CD4-positive, alpha-beta T cell treated with Interleukin-17A for 1 hour (primary cell): ENCODE results near the gene SLC66A2.

Experiments used
- DNase-seq: peaks from one replicate; pipeline ENCODE4 v3.0.0-alpha.2; 2020

The SLC66A2 gene

GRCh38 chr18:79935499-79935898 lies 16.0 kb downstream of the SLC66A2 start:
- DNase-seq, result no peak

GRCh38 chr18:79935098-79935480 lies 16.4 kb downstream of the SLC66A2 start:
- no peak for DNase-seq

GRCh38 chr18:79934311-79935097 lies 16.9 kb downstream of the SLC66A2 start:
- no peak for DNase-seq

DNA sequence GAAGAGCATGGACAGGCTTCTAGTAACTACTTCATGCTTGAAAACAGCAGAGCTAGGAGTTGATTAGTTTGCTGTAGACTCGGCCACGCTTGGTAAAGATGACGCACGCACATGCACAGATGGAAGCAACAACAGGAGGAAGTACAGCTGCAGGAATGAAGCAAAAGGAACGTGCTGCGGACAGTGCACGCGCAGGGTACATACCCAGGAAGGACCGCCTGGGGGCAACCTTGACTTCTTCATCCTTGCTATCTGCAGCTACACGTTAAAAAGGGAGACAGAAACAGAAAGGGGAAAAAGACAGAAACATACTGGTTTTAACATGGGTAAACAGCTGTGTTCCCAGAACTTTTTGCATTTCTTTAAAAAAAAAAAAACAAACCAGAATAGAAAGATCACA lies 17.7 kb downstream of the SLC66A2 start:
- no peak for DNase-seq

DNA sequence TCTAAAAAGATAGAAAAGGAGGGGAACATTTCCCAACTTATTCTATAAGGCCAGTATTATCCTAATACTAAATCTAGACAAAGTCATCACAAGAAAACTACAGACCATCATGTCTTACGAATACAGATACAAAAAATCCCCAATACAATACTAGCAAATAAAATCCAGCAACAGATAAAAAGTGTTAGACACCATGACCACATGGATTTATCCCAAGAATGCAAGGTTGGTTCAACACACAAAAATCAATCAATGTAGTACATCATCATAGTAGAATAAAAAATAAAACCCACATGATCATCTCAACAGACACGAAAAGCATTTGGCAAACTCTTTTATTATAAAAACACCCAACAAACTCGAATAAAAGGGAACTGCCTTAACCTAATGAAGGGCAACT lies 18.5 kb downstream of the SLC66A2 start:
- no peak for DNase-seq

- no peak for DNase-seq
Measured at GRCh38 chr18:79931475-79931874, 20.0 kb downstream of the SLC66A2 start.

- DNase-seq, result no peak
Measured at GRCh38 chr18:79930020-79930642, 21.3 kb downstream of the SLC66A2 start.

DNA sequence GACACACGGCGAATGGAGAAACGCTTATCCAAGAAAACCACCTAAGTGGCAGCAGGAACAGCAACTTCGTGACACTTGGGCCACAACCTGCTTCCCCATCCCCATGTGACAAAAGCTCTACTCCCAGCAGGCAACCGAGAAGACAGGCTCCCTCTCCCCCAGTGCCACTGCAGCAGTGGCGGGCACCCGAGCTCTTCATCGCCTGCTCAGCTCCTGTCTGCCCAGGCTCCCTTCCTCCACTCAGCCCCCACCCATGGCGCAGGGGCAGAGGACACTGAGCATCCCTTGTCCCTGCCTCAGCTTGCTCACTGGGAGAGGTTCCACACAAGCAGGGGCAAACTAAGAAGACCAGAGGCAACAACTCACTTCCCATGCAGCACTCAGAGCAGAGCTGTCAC lies 22.9 kb downstream of the SLC66A2 start:
- DNase-seq, result no peak

- no peak for DNase-seq
Measured at GRCh38 chr18:79927607-79928562, 23.6 kb downstream of the SLC66A2 start.

DNA sequence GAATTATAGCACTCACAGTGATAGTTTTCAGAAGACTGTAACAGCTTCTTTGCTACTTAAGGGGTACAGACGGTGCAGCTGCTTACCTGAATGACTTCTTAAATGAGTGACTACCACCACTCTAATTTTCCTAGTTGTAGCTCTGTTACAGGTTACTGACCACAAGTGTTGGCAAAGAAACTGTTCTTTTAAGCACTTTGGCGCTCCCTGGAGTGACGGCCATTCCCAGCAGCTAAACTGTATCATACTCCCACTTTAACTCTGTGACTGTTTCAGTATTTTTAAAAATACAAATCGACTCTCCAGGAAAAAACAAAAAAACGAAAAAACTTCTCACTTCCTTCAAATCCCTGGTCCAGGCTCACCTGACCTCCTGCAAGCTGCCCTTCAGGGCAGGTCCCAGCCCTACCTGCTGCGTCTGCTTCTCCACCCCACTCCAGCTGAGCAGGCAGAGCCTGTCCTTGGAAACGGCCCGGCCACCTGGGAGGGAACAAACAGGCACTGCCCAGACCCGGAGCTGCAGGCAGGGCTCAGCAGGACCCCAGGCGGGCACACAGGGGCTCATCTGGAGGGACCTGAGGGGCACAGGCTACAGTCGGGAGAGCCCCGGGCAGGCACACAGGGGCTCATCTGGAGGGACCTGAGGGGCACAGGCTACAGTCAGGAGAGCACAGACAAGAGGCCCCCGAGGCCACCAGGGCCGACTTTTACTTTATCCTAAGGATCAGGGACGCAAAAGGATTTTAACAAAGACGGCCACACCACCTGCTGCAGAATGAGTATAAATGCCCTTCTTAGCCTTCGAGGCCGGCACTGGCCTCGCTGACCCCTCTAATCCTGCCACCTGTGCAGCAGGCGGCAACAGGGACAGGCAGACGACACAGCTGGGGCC lies 24.5 kb downstream of the SLC66A2 start:
- DNase-seq, result no peak

- no peak for DNase-seq
Measured at GRCh38 chr18:79926306-79926705, 25.1 kb downstream of the SLC66A2 start.

DNA sequence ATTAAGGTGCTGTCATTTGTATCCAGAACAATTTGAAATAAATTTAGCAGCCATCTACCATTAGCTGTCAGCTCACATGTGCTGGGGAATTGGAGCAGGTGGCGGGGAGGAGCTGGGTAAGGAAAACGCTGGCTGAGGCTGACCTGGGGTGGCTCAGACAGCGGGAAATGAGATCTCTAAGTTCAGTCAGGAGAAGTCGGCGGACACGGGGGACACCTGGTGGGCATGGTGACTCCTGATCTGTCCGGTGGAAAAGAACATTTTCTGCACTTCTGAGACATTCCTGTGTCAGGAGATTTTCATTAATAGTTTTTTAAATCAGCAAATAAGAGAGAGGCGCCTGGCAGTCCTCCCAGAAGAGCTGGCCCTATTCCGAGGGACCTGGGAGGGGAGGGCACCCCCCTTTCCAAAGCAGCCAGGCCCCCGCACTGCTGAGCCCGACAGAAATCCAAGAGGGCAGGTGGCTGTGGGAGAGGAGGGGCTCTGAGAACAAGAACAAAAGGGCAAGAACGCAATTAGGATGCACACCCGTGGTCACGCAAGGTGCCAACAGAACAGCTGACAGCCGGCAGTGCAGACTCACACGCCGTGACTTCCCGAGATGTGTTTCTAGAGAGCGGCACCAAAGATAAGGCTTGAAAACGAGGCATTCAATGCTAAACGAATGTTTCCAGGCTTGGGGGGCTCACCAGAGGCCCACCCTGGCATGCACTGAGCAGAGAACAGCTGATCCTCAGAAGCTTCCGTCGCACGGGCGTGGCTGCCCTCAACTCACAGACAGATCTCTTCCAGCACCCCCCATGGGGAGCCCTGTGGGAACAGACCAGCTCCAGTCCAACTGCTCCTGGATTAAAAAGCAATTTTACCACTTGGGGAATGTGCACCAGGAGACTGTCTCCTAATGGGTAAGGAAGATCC lies 26.4 kb downstream of the SLC66A2 start:
- no peak for DNase-seq

DNA sequence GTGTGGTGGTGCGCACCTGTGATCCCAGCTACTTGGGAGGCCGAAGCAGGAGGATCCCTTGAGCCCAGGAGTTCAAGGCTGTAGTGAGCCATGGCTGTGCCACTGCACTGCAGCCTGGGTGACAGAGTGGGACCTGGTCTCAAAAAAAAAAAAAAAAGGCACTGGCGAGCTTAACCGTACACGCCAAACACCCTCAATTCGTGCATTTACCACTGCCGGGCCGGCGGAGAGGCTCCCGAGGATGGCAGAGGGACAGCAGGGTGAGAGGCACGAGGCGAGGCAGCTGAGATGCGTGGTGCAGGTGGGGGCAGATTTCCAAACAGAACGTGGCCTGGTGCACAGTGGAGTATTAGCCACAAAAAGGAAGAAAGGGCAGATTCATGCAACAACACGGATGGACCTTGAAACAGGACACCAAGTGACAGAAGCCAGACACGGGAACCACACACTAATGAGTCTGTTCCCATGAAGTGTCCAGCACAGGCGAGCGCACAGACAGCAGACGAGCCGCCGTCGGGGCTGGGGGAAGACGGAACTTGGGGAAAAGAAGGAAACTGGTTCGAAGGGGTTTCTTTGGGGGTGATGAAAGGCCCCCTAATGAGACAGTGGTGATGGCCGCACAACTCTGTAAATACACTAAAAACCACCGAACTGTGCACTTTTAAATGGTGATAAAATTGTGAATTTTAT lies 27.4 kb downstream of the SLC66A2 start:
- no peak for DNase-seq

DNA sequence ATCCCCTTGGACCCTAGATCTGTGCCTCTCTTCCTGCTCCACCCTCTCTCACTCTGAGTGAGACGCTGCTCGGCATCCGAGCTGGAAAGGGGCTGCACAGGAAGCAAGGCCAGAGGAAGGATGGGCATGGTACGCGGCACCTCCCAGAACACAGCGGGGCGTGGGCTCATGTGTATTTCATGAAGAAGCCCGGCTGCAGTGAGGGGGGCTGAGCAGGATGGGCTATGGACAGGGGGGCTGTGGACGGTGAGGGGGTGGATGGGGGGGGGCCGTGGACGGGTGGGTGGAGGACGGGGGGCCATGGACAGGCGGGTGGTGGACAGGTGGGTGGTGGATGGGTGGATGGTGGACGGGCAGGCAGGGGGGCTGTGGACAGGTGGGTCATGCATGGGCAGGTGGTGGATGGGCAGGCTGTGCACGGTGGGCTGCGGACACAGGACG lies 28.5 kb downstream of the SLC66A2 start:
- no peak for DNase-seq

- DNase-seq, result peak; percentile 7
Measured at GRCh38 chr18:79921984-79922965, 29.2 kb downstream of the SLC66A2 start.

- no peak for DNase-seq
Measured at GRCh38 chr18:79919089-79919488, 32.4 kb downstream of the SLC66A2 start.

DNA sequence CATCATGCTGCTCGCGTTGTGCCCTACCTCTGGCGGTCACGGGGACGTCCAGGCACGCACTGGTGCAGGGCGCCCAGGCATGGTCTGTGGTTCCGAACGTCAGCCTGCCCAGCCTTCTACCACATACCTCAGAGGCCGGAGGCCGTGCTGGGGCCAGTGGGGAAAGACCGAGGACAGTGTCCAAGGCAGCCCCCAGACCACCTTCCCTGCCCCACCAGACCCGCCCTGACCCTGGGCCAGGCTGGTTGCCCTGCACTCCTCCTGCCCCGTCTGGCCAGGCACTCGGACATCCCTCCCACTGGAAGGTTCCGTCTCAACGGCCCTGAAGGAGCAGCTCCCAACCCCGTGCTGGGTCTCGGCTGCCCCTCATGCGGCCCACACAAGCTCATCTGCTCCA lies 32.8 kb downstream of the SLC66A2 start:
- no peak for DNase-seq

- DNase-seq, result no peak
Measured at GRCh38 chr18:79917853-79918614, 33.4 kb downstream of the SLC66A2 start.
